ENCODE results near the gene TIGAR. TPM values are rescaled to one million over a fixed set of nuclear protein-coding genes. Genes with fewer than 3 reads are reported as not detected.

Gene TIGAR
- total RNA-seq, 1 donor from 2014 or later, result 21.9 TPM

DNA sequence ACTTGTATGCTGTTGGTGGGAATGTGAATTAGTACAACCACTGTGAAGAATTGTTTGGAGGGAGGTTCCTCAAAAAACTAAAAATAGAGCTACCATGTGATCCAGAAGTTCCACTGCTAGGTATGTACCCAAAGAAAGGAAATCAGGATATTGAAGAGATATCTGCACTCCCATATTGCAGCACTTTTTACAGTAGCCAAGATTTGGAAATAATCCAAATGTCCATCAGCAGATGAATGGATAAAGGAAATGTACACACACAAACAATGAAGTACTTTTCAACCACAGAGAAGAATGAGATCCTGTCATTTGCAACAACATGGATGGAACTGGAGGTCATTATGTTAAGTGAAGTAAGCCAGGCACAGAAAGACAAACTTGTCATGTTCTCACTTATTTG lies 25.9 kb downstream of the TIGAR start:
- peaks cover 1% of the 10 kb centered on the region for H3K27me3 Mint-ChIP-seq (ENCODE audit: unreplicated experiment)
- no peak for DNase-seq (ENCODE audit: low spot score)
- H3K4me1 Mint-ChIP-seq (ENCODE audit: unreplicated experiment), result no peaks in the 10 kb centered on the region
- no peak overlapping the region for H3K27ac Mint-ChIP-seq (ENCODE audit: unreplicated experiment)
- H3K9me3 Mint-ChIP-seq (ENCODE audit: unreplicated experiment), result peaks cover 6% of the 10 kb centered on the region
- TF ChIP-seq, protein P1, sequence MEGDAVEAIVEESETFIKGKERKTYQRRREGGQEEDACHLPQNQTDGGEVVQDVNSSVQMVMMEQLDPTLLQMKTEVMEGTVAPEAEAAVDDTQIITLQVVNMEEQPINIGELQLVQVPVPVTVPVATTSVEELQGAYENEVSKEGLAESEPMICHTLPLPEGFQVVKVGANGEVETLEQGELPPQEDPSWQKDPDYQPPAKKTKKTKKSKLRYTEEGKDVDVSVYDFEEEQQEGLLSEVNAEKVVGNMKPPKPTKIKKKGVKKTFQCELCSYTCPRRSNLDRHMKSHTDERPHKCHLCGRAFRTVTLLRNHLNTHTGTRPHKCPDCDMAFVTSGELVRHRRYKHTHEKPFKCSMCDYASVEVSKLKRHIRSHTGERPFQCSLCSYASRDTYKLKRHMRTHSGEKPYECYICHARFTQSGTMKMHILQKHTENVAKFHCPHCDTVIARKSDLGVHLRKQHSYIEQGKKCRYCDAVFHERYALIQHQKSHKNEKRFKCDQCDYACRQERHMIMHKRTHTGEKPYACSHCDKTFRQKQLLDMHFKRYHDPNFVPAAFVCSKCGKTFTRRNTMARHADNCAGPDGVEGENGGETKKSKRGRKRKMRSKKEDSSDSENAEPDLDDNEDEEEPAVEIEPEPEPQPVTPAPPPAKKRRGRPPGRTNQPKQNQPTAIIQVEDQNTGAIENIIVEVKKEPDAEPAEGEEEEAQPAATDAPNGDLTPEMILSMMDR (IDR thresholded peaks at IDR 0.05; ENCODE audit: unreplicated experiment), result no peak
- H3K4me3 Mint-ChIP-seq (ENCODE audit: unreplicated experiment), result peak overlapping the region; percentile 9
- H3K36me3 Mint-ChIP-seq (ENCODE audit: low read depth, unreplicated experiment), result peaks cover 42% of the 10 kb centered on the region

DNA sequence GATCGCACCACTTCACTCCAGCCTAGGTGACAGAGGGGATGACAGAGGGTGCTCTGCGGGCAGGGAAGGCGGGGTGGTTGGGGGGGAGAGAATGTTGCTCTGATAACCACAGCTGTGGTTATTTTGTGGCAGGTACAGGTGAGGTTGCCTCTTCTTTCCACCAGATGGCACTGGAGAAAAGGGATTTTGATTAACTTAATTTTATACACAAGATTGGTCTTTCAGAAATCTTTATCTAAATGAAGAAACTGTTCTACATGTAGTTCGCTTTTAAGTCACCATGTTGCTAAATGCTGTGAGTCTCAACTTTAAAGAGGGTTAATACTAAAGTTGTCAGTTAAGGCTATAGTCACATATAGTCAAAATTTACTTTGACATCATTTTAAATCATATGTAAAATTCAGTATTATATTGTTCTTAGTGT lies 32.8 kb downstream of the TIGAR start:
- no peak overlapping the region for H3K27ac Mint-ChIP-seq (ENCODE audit: unreplicated experiment)

DNA sequence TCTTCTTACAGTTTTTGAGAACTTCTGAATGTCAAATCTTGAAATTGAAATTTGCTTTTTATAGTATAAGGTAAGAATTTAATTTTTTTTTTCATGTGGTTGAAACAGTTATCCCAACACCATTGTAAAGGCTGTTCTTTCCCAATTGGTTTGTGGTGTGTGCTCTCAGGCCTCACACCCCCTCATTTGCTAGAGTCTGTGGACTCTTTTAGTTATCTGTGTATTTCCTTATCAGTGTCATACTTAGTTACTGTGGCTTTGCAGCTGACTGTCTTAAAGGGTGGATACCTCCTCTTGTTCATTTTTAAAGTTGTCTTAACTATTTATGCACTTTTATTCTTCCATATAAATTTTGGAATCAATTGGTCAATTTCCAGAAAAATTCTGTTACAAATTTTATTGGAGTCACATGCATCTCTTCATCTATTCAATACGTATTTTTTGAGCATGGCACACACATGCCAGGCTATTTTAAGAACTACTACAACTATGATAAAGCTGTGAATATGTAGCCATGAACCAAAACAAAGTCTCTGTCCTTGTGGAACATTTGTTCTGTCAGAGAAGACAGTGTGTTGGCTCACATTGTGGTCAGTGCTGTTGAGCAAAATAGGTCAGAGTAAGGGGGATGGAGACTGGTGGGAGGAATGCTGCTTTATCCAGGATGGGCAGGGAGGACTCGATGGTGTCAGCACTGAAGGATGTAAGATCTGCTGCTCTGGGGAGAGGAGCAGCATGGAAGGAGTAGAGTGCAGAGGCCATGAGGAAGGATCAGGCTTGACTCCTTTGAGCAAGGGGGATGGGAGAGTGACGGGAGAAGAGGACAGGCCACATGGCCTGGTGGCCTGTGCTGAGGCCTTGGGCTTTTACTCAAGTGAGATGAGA lies 34.4 kb downstream of the TIGAR start:
- no peaks in the 10 kb centered on the region for H3K4me1 Mint-ChIP-seq (ENCODE audit: unreplicated experiment)
- H3K4me3 Mint-ChIP-seq (ENCODE audit: unreplicated experiment), result no peak overlapping the region
- H3K9me3 Mint-ChIP-seq (ENCODE audit: unreplicated experiment), result no peaks in the 10 kb centered on the region
- no peak for DNase-seq (ENCODE audit: low spot score)
- TF ChIP-seq, protein P1 (IDR thresholded peaks at IDR 0.05; ENCODE audit: unreplicated experiment), result no peak
- H3K36me3 Mint-ChIP-seq (ENCODE audit: low read depth, unreplicated experiment), result peaks cover 14% of the 10 kb centered on the region
- H3K27ac Mint-ChIP-seq (ENCODE audit: unreplicated experiment), result no peak overlapping the region
- peaks cover 2% of the 10 kb centered on the region for H3K27me3 Mint-ChIP-seq (ENCODE audit: unreplicated experiment)

More for the DNA sequence above, 32.8 kb downstream of the TIGAR start:
- no peak for DNase-seq (ENCODE audit: low spot score)
- peaks cover 14% of the 10 kb centered on the region for H3K36me3 Mint-ChIP-seq (ENCODE audit: low read depth, unreplicated experiment)
- H3K4me1 Mint-ChIP-seq (ENCODE audit: unreplicated experiment), result no peaks in the 10 kb centered on the region
- H3K9me3 Mint-ChIP-seq (ENCODE audit: unreplicated experiment), result no peaks in the 10 kb centered on the region
- no peak overlapping the region for H3K4me3 Mint-ChIP-seq (ENCODE audit: unreplicated experiment)
- H3K27me3 Mint-ChIP-seq (ENCODE audit: unreplicated experiment), result peaks cover 2% of the 10 kb centered on the region
- TF ChIP-seq, protein P1 (IDR thresholded peaks at IDR 0.05; ENCODE audit: unreplicated experiment), result no peak

DNA sequence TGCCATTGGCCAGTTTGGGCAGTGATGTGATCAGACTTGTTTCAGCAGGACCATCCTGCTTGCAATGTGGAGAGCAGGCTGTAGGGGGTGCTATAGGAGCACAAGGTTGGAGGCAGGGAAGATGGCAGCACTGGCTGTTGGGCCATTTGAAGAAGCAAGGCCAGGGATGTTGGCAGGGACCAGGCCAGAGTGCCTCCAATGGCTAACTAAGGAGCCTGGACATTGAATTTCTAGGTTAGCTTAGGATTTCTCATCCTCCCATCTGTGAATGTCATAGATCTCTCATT lies 35.0 kb downstream of the TIGAR start:
- Mint-ChIP-seq H3K36me3 (ENCODE audit: low read depth, unreplicated experiment) (peaks cover 11% of the 10 kb centered on the region), H3K4me1 (ENCODE audit: unreplicated experiment) (no peaks in the 10 kb centered on the region), H3K27ac (ENCODE audit: unreplicated experiment) (no peak overlapping the region), H3K4me3 (ENCODE audit: unreplicated experiment) (no peak overlapping the region), H3K27me3 (ENCODE audit: unreplicated experiment) (peaks cover 2% of the 10 kb centered on the region), H3K9me3 (ENCODE audit: unreplicated experiment) (no peaks in the 10 kb centered on the region)
- peak; percentile 70 for DNase-seq (ENCODE audit: low spot score)
- TF ChIP-seq, protein P1 (IDR thresholded peaks at IDR 0.05; ENCODE audit: unreplicated experiment), result peak; percentile 66

DNA sequence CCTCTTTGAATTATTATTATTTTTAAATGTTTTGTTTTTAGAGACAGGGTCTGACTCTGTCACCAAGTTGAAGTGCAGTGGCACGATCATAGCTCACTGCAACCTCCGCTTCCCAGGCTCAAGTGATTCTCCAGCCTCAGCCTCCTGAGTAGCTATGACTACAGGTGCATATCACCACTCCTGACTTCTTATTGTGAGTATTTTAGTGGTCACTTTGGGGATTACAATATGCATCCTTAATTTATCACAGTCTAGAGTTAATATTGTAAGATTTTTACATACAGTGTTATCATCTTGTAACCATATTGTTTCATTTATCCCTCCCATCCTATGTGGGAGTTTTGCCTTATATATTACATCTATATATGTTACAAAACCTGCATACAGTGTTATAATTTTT lies 45.1 kb downstream of the TIGAR start:
- Mint-ChIP-seq H3K27me3 (ENCODE audit: unreplicated experiment) (peaks cover 1% of the 10 kb centered on the region), H3K4me3 (ENCODE audit: unreplicated experiment) (no peak overlapping the region), H3K36me3 (ENCODE audit: low read depth, unreplicated experiment) (no peaks in the 10 kb centered on the region), H3K9me3 (ENCODE audit: unreplicated experiment) (no peaks in the 10 kb centered on the region), H3K4me1 (ENCODE audit: unreplicated experiment) (no peaks in the 10 kb centered on the region), H3K27ac (ENCODE audit: unreplicated experiment) (no peak overlapping the region)
- DNase-seq (ENCODE audit: low spot score), result no peak
- TF ChIP-seq, protein P1 (IDR thresholded peaks at IDR 0.05; ENCODE audit: unreplicated experiment), result no peak

Measured in endothelial cell (in vitro differentiated cells).